Thyroid gland (tissue), 4 donors: ENCODE results near the gene LHX8. TPM values are rescaled to one million over a fixed set of nuclear protein-coding genes. Genes with fewer than 3 reads are reported as not detected.
"Not testable (repeated sequence)": the region's sequence is repeated elsewhere in the genome, so short reads cannot be mapped to it uniquely, and the experiment has no call there.

Source experiments
- DNase-seq, 2 donors: peaks; one replicate each; pipeline ENCODE4 v3.0.0-alpha.2; 2019
- H3K27ac ChIP-seq, 3 donors: fragments of 200-600 bp; sonication (generic); 1 replicate in 2 of 3; 2 replicates in 1 of 3; pipeline ENCODE4 v1.5.1; 2016 to 2019; ENCODE audit warnings: mild to moderate bottlenecking in 1 of 3, moderate library complexity in 1 of 3
- H3K27me3 ChIP-seq: fragments of 200-600 bp; sonication (generic); one replicate; pipeline ENCODE4 v1.5.1; 2019
- H3K36me3 ChIP-seq, 2 donors: fragments of 200-600 bp; sonication (generic); one replicate each; pipeline ENCODE4 v1.5.1; 2016 to 2019
- H3K4me1 ChIP-seq, 2 donors: fragments of 200-600 bp; sonication (generic); one replicate each; pipeline ENCODE4 v1.5.1; 2017 to 2019
- H3K4me3 ChIP-seq, 3 donors: fragments of 200-600 bp; sonication (generic); replicated peaks in 1 of 3; 1 replicate in 2 of 3; 2 replicates in 1 of 3; pipeline ENCODE4 v1.5.1; 2016; ENCODE audit warnings: mild to moderate bottlenecking in 1 of 3
- H3K9me3 ChIP-seq: fragments of 200-600 bp; sonication (generic); one replicate; pipeline ENCODE4 v1.5.1; 2017
- CTCF ChIP-seq, 6 experiments: fragments of 200-600 bp in 3 of 6; fragments of 450-650 bp in 3 of 6; sonication (generic) in 3 of 6; IDR thresholded peaks; one replicate each; pipeline ENCODE4 v1.5.1; 2016 to 2019; ENCODE audit warnings: antibody characterized with exemption in 6 of 6, mild to moderate bottlenecking in 2 of 6, inconsistent platforms in 1 of 6, moderate library complexity in 1 of 6
- POLR2A ChIP-seq, 2 donors: fragments of 450-650 bp; IDR thresholded peaks; one replicate each; pipeline ENCODE4 v1.6.1; 2017; ENCODE audit warnings: antibody characterized with exemption in 2 of 2, mild to moderate bottlenecking in 2 of 2, moderate library complexity in 1 of 2
- WGBS, 2 donors: methylation state at CpG; one replicate each; pipeline ENCODE4 v1.1.5; 2017; 5-methylcytosine and 5-hydroxymethylcytosine counted together
- intact Hi-C: fragments of 100-400 bp; cut with DNase I; formaldehyde crosslinking; loops from one replicate; pipeline ENCODE4 v1.15.1; 2023
- total RNA-seq, 4 donors: library from RNA; depleted of rRNA; stranded (reverse); fragments of >200 nt; gene quantifications; one replicate each; pipeline ENCODE4 v1.2.3, GENCODE V29; 2016

The LHX8 gene
- total RNA-seq, 4 donors from 2014 or later = 0.22 to 1.9 (median 0.79) TPM; not detected in 1

- intact Hi-C loops = no loop called here
- no peaks in the 10 kb centered on the region for H3K4me1 ChIP-seq
- WGBS, 2 donors = 83 to 84% methylated on average over 2 of the region's 2 CpGs
Measured at GRCh38 chr1:75099581-75099980, 34.6 kb upstream of the LHX8 start.

GRCh38 chr1:75100481-75101092 is 33.6 kb upstream of the LHX8 start:
- no peaks in the 10 kb centered on the region for H3K9me3 ChIP-seq
- H3K4me1 ChIP-seq = no peaks in the 10 kb centered on the region
- intact Hi-C loops = no loop called here
- WGBS, 2 donors = 59 to 62% methylated on average over 10 of the region's 10 CpGs
- no peak overlapping the region for H3K27ac ChIP-seq
- H3K36me3 ChIP-seq = no peaks in the 10 kb centered on the region
- no peak for DNase-seq
- H3K4me3 ChIP-seq = no peak overlapping the region
- TF ChIP-seq CTCF (IDR thresholded peaks at IDR 0.05) = no peak
- TF ChIP-seq POLR2A (IDR thresholded peaks at IDR 0.05) = no peak
- H3K27me3 ChIP-seq = no peaks in the 10 kb centered on the region

More at GRCh38 chr1:75099581-75099980, 34.6 kb upstream of the LHX8 start:
- H3K4me3 ChIP-seq = no peak overlapping the region
- TF ChIP-seq POLR2A (IDR thresholded peaks at IDR 0.05) = no peak
- TF ChIP-seq CTCF (IDR thresholded peaks at IDR 0.05) = no peak
- no peaks in the 10 kb centered on the region for H3K9me3 ChIP-seq
- H3K36me3 ChIP-seq = no peaks in the 10 kb centered on the region
- H3K27me3 ChIP-seq = no peaks in the 10 kb centered on the region
- DNase-seq = no peak
- H3K27ac ChIP-seq = no peak overlapping the region

GRCh38 chr1:75112362-75112951 is 21.7 kb upstream of the LHX8 start:
- DNase-seq, H3K27ac ChIP-seq, H3K27me3 ChIP-seq, H3K36me3 ChIP-seq, H3K4me3 ChIP-seq, H3K9me3 ChIP-seq, intact Hi-C loops, H3K4me1 ChIP-seq: not testable (repeated sequence)
- 89 to 90% methylated on average over 22 to 26 of the region's 26 CpGs for WGBS, 2 donors

- no peak for TF ChIP-seq CTCF (IDR thresholded peaks at IDR 0.05)
- no peak for TF ChIP-seq POLR2A (IDR thresholded peaks at IDR 0.05)
- no peak overlapping the region for H3K27ac ChIP-seq
- no peaks in the 10 kb centered on the region for H3K36me3 ChIP-seq
- H3K4me3 ChIP-seq = no peak overlapping the region
- no peaks in the 10 kb centered on the region for H3K4me1 ChIP-seq
- no peaks in the 10 kb centered on the region for H3K9me3 ChIP-seq
- DNase-seq = no peak
- intact Hi-C loops = no loop called here
- H3K27me3 ChIP-seq = no peaks in the 10 kb centered on the region
Measured at GRCh38 chr1:75115654-75116053, 18.5 kb upstream of the LHX8 start.

- no peak for TF ChIP-seq CTCF (IDR thresholded peaks at IDR 0.05)
- no peak for TF ChIP-seq POLR2A (IDR thresholded peaks at IDR 0.05)
- Histone ChIP-seq H3K4me3 (no peak overlapping the region), H3K27ac (no peak overlapping the region), H3K4me1 (no peaks in the 10 kb centered on the region), H3K9me3 (no peaks in the 10 kb centered on the region), H3K36me3 (no peaks in the 10 kb centered on the region), H3K27me3 (peaks cover 21% of the 10 kb centered on the region)
- WGBS, 2 donors = 93% methylated on average over 1 of the region's 1 CpG
- no peak for DNase-seq
- intact Hi-C loops = no loop called here
Measured at GRCh38 chr1:75123756-75124155, 10.4 kb upstream of the LHX8 start.
